Spleen (tissue), 7 donors: ENCODE data around the gene TNFRSF1B.

Experiments
- CTCF ChIP-seq, 11 experiments: fragments of 200-600 bp in 7 of 11; fragments of 450-650 bp in 4 of 11; sonication (generic) in 4 of 11; IDR thresholded peaks in 8 of 11; conservative IDR thresholded peaks in 3 of 11; 1 replicate in 7 of 11; 2 replicates in 4 of 11; pipeline versions ENCODE4 v1.4.0 to v1.8.0; 2016 to 2021; ENCODE audit warnings: antibody characterized with exemption in 11 of 11, inconsistent platforms in 4 of 11, mild to moderate bottlenecking in 1 of 11
- POLR2A ChIP-seq, 3 donors: fragments of 450-650 bp; IDR thresholded peaks; one replicate each; pipeline ENCODE4 v1.5.1; 2017; ENCODE audit warnings: antibody characterized with exemption in 3 of 3, mild to moderate bottlenecking in 1 of 3
- POLR2AphosphoS5 ChIP-seq, 3 donors: sonication (generic); formaldehyde crosslinking; IDR thresholded peaks; one replicate each; pipeline ENCODE4 v1.5.1; 2017; ENCODE audit warnings: antibody characterized with exemption in 3 of 3
- donor health status: DM: no; HTN: no; CAD: no; lungs with moderate emphysema.
- donor health status: DM: no; HTN: no; CAD: no.
- donor health status: DM: no; HTN: no; CAD: no.

DNA sequence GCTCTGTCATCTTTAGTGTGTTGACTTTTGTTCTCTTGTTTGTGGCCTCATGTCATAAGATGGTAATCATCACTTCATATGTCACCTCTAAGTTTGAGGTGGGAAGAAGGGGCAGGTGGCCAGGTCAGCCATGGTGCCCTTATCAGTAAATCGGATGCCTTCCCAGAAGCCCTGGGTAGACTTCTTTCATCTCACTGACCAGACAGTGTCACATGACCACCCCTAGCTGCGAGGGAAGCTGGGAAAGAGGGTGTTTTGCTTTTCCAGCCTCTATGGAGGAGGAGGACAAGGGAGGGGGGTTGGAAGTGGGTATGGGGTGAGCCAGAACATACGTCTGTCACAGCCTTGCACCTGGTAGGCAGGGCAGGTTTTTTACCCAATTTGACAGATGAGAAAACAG is 28.6 kb downstream of the TNFRSF1B start:
- TF ChIP-seq CTCF (IDR thresholded peaks at IDR 0.05 in 8 of 11, conservative IDR thresholded peaks at IDR 0.05 in 3 of 11) (no peak), POLR2A (IDR thresholded peaks at IDR 0.05) (no peak), POLR2AphosphoS5 (IDR thresholded peaks at IDR 0.05) (no peak)
